IMR-90 (cell line): ENCODE data around the gene PAPLN. TPM values are rescaled to one million over a fixed set of nuclear protein-coding genes. Genes with fewer than 3 reads are reported as not detected.

Source experiments
- ATAC-seq: fragments of 200-7000 bp; cut with Tn5 transposase; 2 replicates; pipeline ENCODE4 v1.9.1; 2020; ENCODE audit warnings: low read depth, mild to moderate bottlenecking, moderate library complexity
- BruUV-seq: library from RNA; stranded (reverse); fragments of 400-500 nt; replicated peaks from 2 replicates; lab custom pipeline; 2021; lab: Mats Ljungman, UMichigan
- CTCF ChIA-PET: fragments of 300-600 bp; formaldehyde crosslinking; extraction: SDS; loops from one replicate; lab custom pipeline; 2021; ENCODE audit warnings: antibody characterized with exemption; lab: Yijun Ruan, JAX
- POLR2A ChIA-PET: fragments of 300-600 bp; sonication (Branson Sonifier 250); formaldehyde crosslinking; loops from one replicate; lab custom pipeline; 2022; ENCODE audit warnings: antibody characterized with exemption; ENCODE audit not compliant: unreplicated experiment; lab: Charles Lee
- DNase-seq: peaks from one replicate; pipeline ENCODE4 v3.0.0; 2013
- H2AFZ ChIP-seq: replicated peaks from 2 replicates; pipeline ENCODE3; 2013; ENCODE audit warnings: low read length, mild to moderate bottlenecking; ENCODE audit not compliant: poor library complexity
- H2AK5ac ChIP-seq: 2 replicates; pipeline ENCODE4 v1.6.1; 2013; ENCODE audit warnings: low read depth, low read length, inconsistent platforms
- H2AK9ac ChIP-seq: replicated peaks from 2 replicates; pipeline ENCODE3; 2013; ENCODE audit warnings: mild to moderate bottlenecking, low read depth, low read length, moderate library complexity; ENCODE audit not compliant: poor library complexity
- H2BK120ac ChIP-seq: 2 replicates; pipeline ENCODE4 v1.6.1; 2013; ENCODE audit warnings: low read depth, low read length, inconsistent platforms
- H2BK15ac ChIP-seq: 3 replicates; pipeline ENCODE4 v1.6.1; 2013; ENCODE audit warnings: low read depth, low read length, inconsistent platforms
- H2BK20ac ChIP-seq: 2 replicates; pipeline ENCODE4 v1.6.1; 2013; ENCODE audit warnings: low read depth, mild to moderate bottlenecking, inconsistent platforms, low read length, moderate library complexity
- H2BK5ac ChIP-seq: 2 replicates; pipeline ENCODE4 v1.6.1; 2013; ENCODE audit warnings: mild to moderate bottlenecking, low read depth, low read length, inconsistent platforms; ENCODE audit not compliant: poor library complexity, severe bottlenecking
- H3K14ac ChIP-seq: replicated peaks from 2 replicates; pipeline ENCODE4 v1.6.1; 2013; ENCODE audit warnings: low read depth, low read length, inconsistent platforms
- H3K18ac ChIP-seq: 2 replicates; pipeline ENCODE4 v1.6.1; 2013; ENCODE audit warnings: low read depth, low read length, control low read depth
- H3K23ac ChIP-seq: 2 replicates; pipeline ENCODE4 v1.6.1; 2013; ENCODE audit warnings: low read depth, low read length, inconsistent platforms
- H3K27ac ChIP-seq: 2 replicates; pipeline ENCODE4 v1.5.1; 2013; ENCODE audit warnings: mild to moderate bottlenecking, control low read depth, low read length; ENCODE audit not compliant: insufficient read depth
- H3K27me3 ChIP-seq: 2 replicates; pipeline ENCODE4 v1.6.1; 2013; ENCODE audit warnings: low read length; ENCODE audit not compliant: control insufficient read depth, insufficient read depth
- H3K36me3 ChIP-seq: 2 replicates; pipeline ENCODE4 v1.6.1; 2013; ENCODE audit warnings: low read length, mixed read lengths; ENCODE audit not compliant: control insufficient read depth, insufficient read depth
- H3K4ac ChIP-seq: 2 replicates; pipeline ENCODE4 v1.6.1; 2013; ENCODE audit warnings: low read depth, low read length, inconsistent platforms
- H3K4me1 ChIP-seq: 2 replicates; pipeline ENCODE4 v1.6.1; 2013; ENCODE audit warnings: low read length, mixed read lengths; ENCODE audit not compliant: control insufficient read depth, insufficient read depth
- H3K4me2 ChIP-seq: 2 replicates; pipeline ENCODE4 v1.6.1; 2013; ENCODE audit warnings: low read depth, mild to moderate bottlenecking, control low read depth, low read length, moderate library complexity
- H3K4me3 ChIP-seq: 2 replicates; pipeline ENCODE4 v1.5.1; 2013; ENCODE audit warnings: low read depth, mild to moderate bottlenecking, control low read depth, low read length, moderate library complexity; ENCODE audit not compliant: insufficient read depth
- H3K56ac ChIP-seq: 2 replicates; pipeline ENCODE4 v1.6.1; 2013; ENCODE audit warnings: low read length, inconsistent platforms; ENCODE audit not compliant: insufficient read depth; ENCODE audit errors: extremely low read depth
- H3K79me1 ChIP-seq, 2 experiments: 2 replicates each; pipeline ENCODE4 v1.6.1; 2013; ENCODE audit warnings: low read length in 2 of 2, inconsistent platforms in 1 of 2, low read depth in 1 of 2
- H3K9ac ChIP-seq: 2 replicates; pipeline ENCODE4 v1.6.1; 2013; ENCODE audit warnings: low read depth, low read length, control low read depth
- H3K9me1 ChIP-seq: 2 replicates; pipeline ENCODE4 v1.6.1; 2013; ENCODE audit warnings: low read length, inconsistent platforms; ENCODE audit not compliant: insufficient read depth
- H3K9me3 ChIP-seq: 2 replicates; pipeline ENCODE4 v1.6.1; 2013; ENCODE audit warnings: low read length; ENCODE audit not compliant: control insufficient read depth, insufficient read depth
- H4K20me1 ChIP-seq: 2 replicates; pipeline ENCODE4 v1.6.1; 2013; ENCODE audit warnings: low read length, inconsistent platforms; ENCODE audit not compliant: insufficient read depth
- H4K5ac ChIP-seq: 2 replicates; pipeline ENCODE4 v1.6.1; 2013; ENCODE audit warnings: mild to moderate bottlenecking, low read depth, low read length, control low read depth
- H4K8ac ChIP-seq, 2 experiments: 2 replicates each; pipeline ENCODE4 v1.6.1; 2013; ENCODE audit warnings: low read depth in 2 of 2, low read length in 2 of 2, control low read depth in 1 of 2, inconsistent platforms in 1 of 2
- H4K91ac ChIP-seq: 2 replicates; pipeline ENCODE4 v1.6.1; 2013; ENCODE audit warnings: low read depth, low read length, inconsistent platforms; ENCODE audit not compliant: insufficient read depth
- BHLHE40 ChIP-seq: fragments of 150-350 bp; IDR thresholded peaks from 2 replicates; pipeline ENCODE4 v1.6.1; 2016; ENCODE audit warnings: mild to moderate bottlenecking, low read depth, low read length
- CEBPB ChIP-seq: IDR thresholded peaks from 2 replicates; pipeline ENCODE4 v1.6.1; 2012; ENCODE audit warnings: low read depth, low read length, improper control_type of control experiment
- CHD1 ChIP-seq: IDR thresholded peaks from 2 replicates; pipeline ENCODE4 v1.6.1; 2012; ENCODE audit warnings: low read depth, low read length, improper control_type of control experiment
- CTCF ChIP-seq: conservative IDR thresholded peaks from 2 replicates; pipeline ENCODE4 v1.5.1; 2012; ENCODE audit warnings: mild to moderate bottlenecking, low read depth, low read length, improper control_type of control experiment
- ELK1 ChIP-seq: fragments of 150-350 bp; IDR thresholded peaks from 2 replicates; pipeline ENCODE4 v1.6.1; 2016; ENCODE audit warnings: low read depth, mild to moderate bottlenecking, low read length, moderate library complexity, borderline replicate concordance
- FOS ChIP-seq: fragments of 150-350 bp; IDR thresholded peaks from 2 replicates; pipeline ENCODE4 v1.6.1; 2016; ENCODE audit warnings: low read depth, low read length
- MAFK ChIP-seq: IDR thresholded peaks from 2 replicates; pipeline ENCODE4 v1.6.1; 2012; ENCODE audit warnings: low read depth, low read length, improper control_type of control experiment
- MAZ ChIP-seq: IDR thresholded peaks from 2 replicates; pipeline ENCODE4 v1.6.1; 2012; ENCODE audit warnings: low read depth, mild to moderate bottlenecking, low read length, improper control_type of control experiment, moderate library complexity, borderline replicate concordance
- NFE2L2 ChIP-seq: fragments of 150-350 bp; IDR thresholded peaks from 2 replicates; pipeline ENCODE4 v1.6.1; 2016; ENCODE audit warnings: low read depth, mild to moderate bottlenecking, low read length
- RAD21 ChIP-seq: IDR thresholded peaks from 2 replicates; pipeline ENCODE4 v1.6.1; 2012; ENCODE audit warnings: low read length, improper control_type of control experiment
- RFX5 ChIP-seq: IDR thresholded peaks from 2 replicates; pipeline ENCODE4 v1.8.0; 2012; ENCODE audit warnings: low read depth, mild to moderate bottlenecking, low read length, moderate library complexity
- SMC3 ChIP-seq: fragments of 150-350 bp; IDR thresholded peaks from 2 replicates; pipeline ENCODE4 v1.6.1; 2016; ENCODE audit warnings: low read depth, mild to moderate bottlenecking, antibody characterized with exemption, low read length, moderate library complexity
- USF2 ChIP-seq: fragments of 150-350 bp; IDR thresholded peaks from 2 replicates; pipeline ENCODE4 v1.6.1; 2017; ENCODE audit warnings: mild to moderate bottlenecking, antibody characterized with exemption, low read length, low read depth
- WGBS, 2 experiments: methylation state at CpG; one replicate each; pipeline versions ENCODE4 v1.1.5 to v1.1.7; 2013; ENCODE audit warnings: missing lambda C conversion rate in 2 of 2; ENCODE audit not compliant: insufficient read length in 1 of 2; ENCODE audit errors: extremely low coverage in 2 of 2; 5-methylcytosine and 5-hydroxymethylcytosine counted together
- dilution Hi-C: fragments of 300-500 bp; cut with HindIII; formaldehyde crosslinking; loops from one replicate; pipeline ENCODE4 v1.14.3; 2018; ENCODE audit warnings: low sequenced_read_pairs; ENCODE audit not compliant: unreplicated experiment
- in situ Hi-C: fragments of 300-500 bp; cut with MboI; formaldehyde crosslinking; loops from 3 replicates; pipeline ENCODE4 v1.14.3; 2019; ENCODE audit warnings: low sequenced_read_pairs, inconsistent platforms, mixed read lengths
- intact Hi-C: fragments of 100-400 bp; cut with micrococcal nuclease; formaldehyde crosslinking; loops from 2 replicates; pipeline ENCODE4 v1.10.0; 2022
- polyA plus RNA-seq, 3 experiments: library from polyadenylated mRNA; depleted of rRNA; stranded (reverse); fragments of >200 nt; gene quantifications; 2 replicates each; pipeline ENCODE4 v1.2.3, GENCODE V29; 2012; ENCODE audit warnings: low replicate concordance in 1 of 3
- total RNA-seq: library from RNA; depleted of rRNA; stranded (reverse); fragments of >200 nt; gene quantifications from 2 replicates; pipeline ENCODE4 v1.2.3, GENCODE V29; 2012

PAPLN gene
- total and polyA plus RNA-seq, 2 of the 4 experiments (the other 2 are of a cell fraction): 0.36 to 1.2 TPM

- H2BK120ac ChIP-seq: no peak overlapping the region
- POLR2A ChIA-PET: no interaction called here
- no peaks in the 10 kb centered on the region for H3K36me3 ChIP-seq
- no peak overlapping the region for H2AFZ ChIP-seq
- no peak overlapping the region; the same call in 1 of the 2 replicates for H3K23ac ChIP-seq
- intact Hi-C loops (no loop called here), dilution Hi-C loops (no loop called here), in situ Hi-C loops (no loop called here)
- no peak overlapping the region for H3K9ac ChIP-seq
- no peaks in the 10 kb centered on the region; the same call in 1 of the 2 replicates for H4K20me1 ChIP-seq
- H4K8ac ChIP-seq: no peak overlapping the region
- no peak overlapping the region for H2AK5ac ChIP-seq
- 76% methylated on average over 2 of the region's 9 CpGs; no CpG with 5 or more reads in 1 of the 2 experiments for WGBS, 2 experiments
- H3K79me1 ChIP-seq: no peaks in the 10 kb centered on the region
- TF ChIP-seq CEBPB (no peak), BHLHE40 (no peak), NFE2L2 (no peak), MAZ (no peak), USF2 (no peak), CHD1 (no peak), RFX5 (no peak), MAFK (no peak), ELK1 (no peak), FOS (no peak), RAD21 (no peak), CTCF (no peak), SMC3 (no peak)
- ATAC-seq (no peak), DNase-seq (no peak)
- no TSS peak for BruUV-seq
- H3K27me3 ChIP-seq: no peaks in the 10 kb centered on the region; the same call in 1 of the 2 replicates
- H3K4me1 ChIP-seq: no peaks in the 10 kb centered on the region
- no peak overlapping the region for H3K14ac ChIP-seq
- no peak overlapping the region for H3K4me3 ChIP-seq
- H3K4me2 ChIP-seq: no peak overlapping the region
- no peaks in the 10 kb centered on the region for H3K9me1 ChIP-seq
- H3K4ac ChIP-seq: no peak overlapping the region
- no peak overlapping the region for H4K5ac ChIP-seq
- H3K9me3 ChIP-seq: no peaks in the 10 kb centered on the region
- no peak overlapping the region for H2BK5ac ChIP-seq
- no peak overlapping the region for H4K91ac ChIP-seq
- no peak overlapping the region for H3K56ac ChIP-seq
- no peak overlapping the region for H3K27ac ChIP-seq
- no peak overlapping the region for H3K18ac ChIP-seq
- H2BK20ac ChIP-seq: no peak overlapping the region
- CTCF ChIA-PET: no interaction called here
- peak overlapping the region; percentile 65 for H2AK9ac ChIP-seq
- H2BK15ac ChIP-seq: no peak overlapping the region
Observed at GRCh38 chr14:73259837-73260236, 22.5 kb downstream of the PAPLN start.
